Left ventricle myocardium inferior (tissue), 1 donor: Measurements from ENCODE around the gene PLXND1. TPM values are rescaled to one million over a fixed set of nuclear protein-coding genes. Genes with fewer than 3 reads are reported as not detected.

Experiments
- DNase-seq: peaks from one replicate; pipeline ENCODE4 v3.0.0-alpha.2; 2020
- H3K27ac ChIP-seq: fragments of 200-600 bp; replicated peaks from 2 replicates; pipeline ENCODE4 v1.8.0; 2021
- H3K27me3 ChIP-seq: fragments of 200-600 bp; 2 replicates; pipeline ENCODE4 v1.8.0; 2021; ENCODE audit warnings: low read depth
- H3K36me3 ChIP-seq: fragments of 200-600 bp; 2 replicates; pipeline ENCODE4 v1.8.0; 2021
- H3K4me1 ChIP-seq: fragments of 200-600 bp; 2 replicates; pipeline ENCODE4 v1.8.0; 2021
- H3K4me3 ChIP-seq: fragments of 200-600 bp; 2 replicates; pipeline ENCODE4 v1.8.0; 2021; ENCODE audit warnings: mild to moderate bottlenecking, moderate library complexity
- H3K9me3 ChIP-seq: fragments of 200-600 bp; replicated peaks from 2 replicates; pipeline ENCODE4 v1.8.0; 2021
- CTCF ChIP-seq: fragments of 200-600 bp; IDR thresholded peaks from 2 replicates; pipeline ENCODE4 v1.8.0; 2021; ENCODE audit warnings: antibody characterized with exemption, mild to moderate bottlenecking, borderline replicate concordance
- intact Hi-C: fragments of 100-400 bp; cut with micrococcal nuclease; formaldehyde crosslinking; loops from one replicate; pipeline ENCODE4 v1.11.0; 2022
- total RNA-seq: library from RNA; stranded (reverse); fragmentation: NEBNext Ultra II Directional; extraction: Animal tissue kit (Norgen Biotek cat#: 25700); gene quantifications from one replicate; pipeline ENCODE4 v1.2.1, GENCODE V29; 2021
- donor health status: DM: no; HTN: yes; CAD: no; lungs with severe emphysema.

The PLXND1 gene
- total RNA-seq, 1 donor from 2014 or later = 45.5 TPM

GRCh38 chr3:129597087-129597999, 9.1 kb downstream of the PLXND1 start:
- no peaks in the 10 kb centered on the region for H3K9me3 ChIP-seq
- no peaks in the 10 kb centered on the region for H3K27me3 ChIP-seq
- H3K4me1 ChIP-seq = peaks cover 98% of the 10 kb centered on the region
- no peaks in the 10 kb centered on the region for H3K36me3 ChIP-seq
- DNase-seq = peak; percentile 54
- H3K4me3 ChIP-seq = peak overlapping the region; percentile 82
- no peak for TF ChIP-seq CTCF
- intact Hi-C loops = no loop called here
- H3K27ac ChIP-seq = peak overlapping the region; percentile 96

GRCh38 chr3:129596194-129597086, 10.0 kb downstream of the PLXND1 start:
- peak overlapping the region; percentile 96 for H3K27ac ChIP-seq
- H3K9me3 ChIP-seq = no peaks in the 10 kb centered on the region
- DNase-seq = peak; percentile 92
- no peaks in the 10 kb centered on the region for H3K27me3 ChIP-seq
- H3K4me3 ChIP-seq = peak overlapping the region; percentile 82
- intact Hi-C loops = no loop called here
- peaks cover 98% of the 10 kb centered on the region for H3K4me1 ChIP-seq
- TF ChIP-seq CTCF = no peak
- no peaks in the 10 kb centered on the region for H3K36me3 ChIP-seq

- no peaks in the 10 kb centered on the region for H3K27me3 ChIP-seq
- H3K4me3 ChIP-seq = peak overlapping the region; percentile 82
- intact Hi-C loops = no loop called here
- no peaks in the 10 kb centered on the region for H3K9me3 ChIP-seq
- TF ChIP-seq CTCF = no peak
- DNase-seq = no peak
- H3K27ac ChIP-seq = peak overlapping the region; percentile 96
- H3K36me3 ChIP-seq = no peaks in the 10 kb centered on the region
- H3K4me1 ChIP-seq = peaks cover 98% of the 10 kb centered on the region
Measured at GRCh38 chr3:129595544-129596193, 10.8 kb downstream of the PLXND1 start.

GRCh38 chr3:129594907-129595390, 11.5 kb downstream of the PLXND1 start:
- TF ChIP-seq CTCF = no peak
- Histone ChIP-seq H3K4me1 (peaks cover 98% of the 10 kb centered on the region), H3K9me3 (no peaks in the 10 kb centered on the region), H3K36me3 (no peaks in the 10 kb centered on the region), H3K27me3 (no peaks in the 10 kb centered on the region), H3K4me3 (no peak overlapping the region), H3K27ac (peak overlapping the region; percentile 96)
- intact Hi-C loops = no loop called here
- DNase-seq = no peak

GRCh38 chr3:129594409-129594808, 12.1 kb downstream of the PLXND1 start:
- no peak for DNase-seq
- intact Hi-C loops = no loop called here
- H3K27me3 ChIP-seq = no peaks in the 10 kb centered on the region
- H3K36me3 ChIP-seq = no peaks in the 10 kb centered on the region
- no peaks in the 10 kb centered on the region for H3K9me3 ChIP-seq
- peak overlapping the region; percentile 49 for H3K4me3 ChIP-seq
- peaks cover 98% of the 10 kb centered on the region for H3K4me1 ChIP-seq
- peak overlapping the region; percentile 96 for H3K27ac ChIP-seq
- no peak for TF ChIP-seq CTCF
